VCaP (cell line): ENCODE measurements around the gene SPATS2L.
A peak's percentile ranks its signal among the peaks of the same experiment; 100 is the strongest.

Experiments used
- H3K27ac ChIP-seq: fragments of 450-650 bp; 2 replicates; pipeline ENCODE4 v1.5.1; 2017
- TF ChIP-seq, protein P1 (sequence below): fragments of 450-650 bp; conservative IDR thresholded peaks from 2 replicates; pipeline ENCODE4 v1.5.1; 2017; ENCODE audit warnings: mild to moderate bottlenecking, moderate library complexity

Gene SPATS2L

GRCh38 chr2:200367155-200367554, 60.7 kb downstream of the SPATS2L start:
- H3K27ac ChIP-seq, result no peak overlapping the region
- TF ChIP-seq, protein P1, sequence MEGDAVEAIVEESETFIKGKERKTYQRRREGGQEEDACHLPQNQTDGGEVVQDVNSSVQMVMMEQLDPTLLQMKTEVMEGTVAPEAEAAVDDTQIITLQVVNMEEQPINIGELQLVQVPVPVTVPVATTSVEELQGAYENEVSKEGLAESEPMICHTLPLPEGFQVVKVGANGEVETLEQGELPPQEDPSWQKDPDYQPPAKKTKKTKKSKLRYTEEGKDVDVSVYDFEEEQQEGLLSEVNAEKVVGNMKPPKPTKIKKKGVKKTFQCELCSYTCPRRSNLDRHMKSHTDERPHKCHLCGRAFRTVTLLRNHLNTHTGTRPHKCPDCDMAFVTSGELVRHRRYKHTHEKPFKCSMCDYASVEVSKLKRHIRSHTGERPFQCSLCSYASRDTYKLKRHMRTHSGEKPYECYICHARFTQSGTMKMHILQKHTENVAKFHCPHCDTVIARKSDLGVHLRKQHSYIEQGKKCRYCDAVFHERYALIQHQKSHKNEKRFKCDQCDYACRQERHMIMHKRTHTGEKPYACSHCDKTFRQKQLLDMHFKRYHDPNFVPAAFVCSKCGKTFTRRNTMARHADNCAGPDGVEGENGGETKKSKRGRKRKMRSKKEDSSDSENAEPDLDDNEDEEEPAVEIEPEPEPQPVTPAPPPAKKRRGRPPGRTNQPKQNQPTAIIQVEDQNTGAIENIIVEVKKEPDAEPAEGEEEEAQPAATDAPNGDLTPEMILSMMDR, result no peak

- no peak overlapping the region for H3K27ac ChIP-seq
- TF ChIP-seq, protein P1, result no peak
Measured at GRCh38 chr2:200369886-200370285, 63.4 kb downstream of the SPATS2L start.

- no peak overlapping the region for H3K27ac ChIP-seq
- TF ChIP-seq, protein P1, result no peak
Measured at GRCh38 chr2:200373231-200373630, 66.7 kb downstream of the SPATS2L start.

GRCh38 chr2:200373973-200374416, 67.5 kb downstream of the SPATS2L start:
- no peak overlapping the region for H3K27ac ChIP-seq

GRCh38 chr2:200376513-200377354, 70.2 kb downstream of the SPATS2L start:
- H3K27ac ChIP-seq, result peak overlapping the region; percentile 54
- TF ChIP-seq, protein P1, result no peak

More at GRCh38 chr2:200373973-200374416, 67.5 kb downstream of the SPATS2L start:
- TF ChIP-seq, protein P1, result no peak

DNA sequence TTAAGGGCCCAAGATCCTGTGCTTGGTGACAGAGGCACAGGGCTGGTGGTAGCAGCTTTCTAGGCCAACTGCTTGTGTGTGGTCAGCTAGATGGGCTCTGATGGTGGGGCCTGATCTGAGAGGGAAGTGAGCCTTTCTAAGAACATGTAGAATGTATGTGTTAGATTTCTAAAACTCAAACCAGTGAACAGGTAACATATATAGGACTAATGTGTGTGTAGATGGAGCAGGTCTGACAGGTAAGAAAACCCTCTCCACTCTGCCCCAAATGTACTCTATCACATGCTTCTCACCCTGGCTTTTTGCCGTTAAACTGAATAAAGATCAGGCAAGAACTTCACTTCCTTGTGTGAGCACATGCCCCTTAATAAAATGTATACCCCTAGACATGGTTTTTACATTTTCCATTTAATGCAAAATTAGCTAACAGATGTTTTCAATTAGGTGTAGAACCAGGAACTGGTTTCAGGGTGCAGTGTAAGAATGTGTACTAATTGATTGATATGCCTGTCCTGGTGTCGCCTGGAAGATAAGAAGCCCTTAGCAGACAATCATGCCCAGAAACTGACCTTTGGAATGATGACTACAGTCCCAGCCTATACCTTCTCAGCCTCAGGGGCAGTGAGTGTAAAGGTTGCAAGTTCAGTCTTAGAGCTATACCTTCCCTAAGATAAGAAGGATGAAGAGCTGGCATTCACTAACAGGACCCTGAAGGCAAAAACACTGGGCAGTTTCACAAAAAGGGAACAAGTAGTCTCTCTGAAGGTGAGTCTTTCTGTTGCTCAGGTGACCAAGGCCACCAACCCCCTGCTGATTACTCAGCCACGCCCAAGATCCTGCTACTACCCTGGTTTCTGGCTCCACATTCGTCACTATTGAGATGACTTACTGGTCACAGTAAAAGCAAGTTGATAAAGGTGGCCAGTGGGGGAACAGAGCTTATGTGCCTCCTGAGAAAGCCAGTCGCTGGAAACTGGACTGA, 71.2 kb downstream of the SPATS2L start:
- TF ChIP-seq, protein P1, result no peak
- H3K27ac ChIP-seq, result peak overlapping the region; percentile 54; the same call in 1 of the 2 replicates
